Neural cell (in vitro differentiated cells): ENCODE measurements around the gene DDOST.

Experiments
- MXI1 ChIP-seq: fragments of 450-650 bp; conservative IDR thresholded peaks from 2 replicates; pipeline ENCODE4 v1.6.1; 2014; ENCODE audit warnings: antibody characterized with exemption, mild to moderate bottlenecking; ENCODE audit not compliant: poor library complexity, severe bottlenecking
- TAF1 ChIP-seq: IDR thresholded peaks from 2 replicates; pipeline ENCODE4 v1.6.1; 2012; ENCODE audit warnings: low read depth

- no peak for TF ChIP-seq TAF1
- TF ChIP-seq MXI1: no peak
These were observed 35.7 kb downstream of the DDOST start for GRCh38 chr1:20625176-20626097.
